ENCODE measurements around the gene PRELID2.

DNA sequence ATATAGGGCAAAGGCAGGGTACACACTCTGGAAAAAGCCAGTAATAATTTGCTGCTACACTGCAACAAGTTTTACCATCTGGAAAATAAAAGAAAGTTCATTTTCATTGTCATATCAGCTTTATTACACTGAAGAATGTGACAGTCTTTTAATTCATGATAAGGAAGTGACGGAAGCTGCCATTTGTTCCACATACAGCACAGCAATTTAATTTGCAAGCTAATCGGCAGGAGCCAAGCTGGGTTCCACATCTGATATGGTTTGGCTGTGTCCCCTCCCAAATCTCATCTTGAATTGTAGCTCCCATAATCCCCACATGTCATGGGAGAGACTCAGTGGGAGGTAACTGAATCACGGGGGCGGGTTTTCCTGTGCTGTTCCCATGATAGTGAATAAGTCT, 16.5 kb downstream of the PRELID2 start:
- TF ChIP-seq POLR2AphosphoS5 (IDR thresholded peaks at IDR 0.05; ENCODE audit: borderline replicate concordance, low read depth, low read length) = no peak
- no peak for TF ChIP-seq EZH2 (IDR thresholded peaks at IDR 0.05)
- no peak for TF ChIP-seq FOXP2 (optimal IDR thresholded peaks at IDR 0.05; ENCODE audit: control extremely low read depth, extremely low read length, insufficient read depth)

Measured in SK-N-MC (cell line).